HEK293T (cell line): ENCODE data around the gene CCDC9.

Experiments
- ARNT ChIP-seq: fragments of 450-650 bp; IDR thresholded peaks from 2 replicates; pipeline ENCODE4 v1.6.1; 2017; ENCODE audit warnings: mild to moderate bottlenecking
- BHLHE40 ChIP-seq: fragments of 450-650 bp; IDR thresholded peaks from 2 replicates; pipeline ENCODE4 v1.6.1; 2016; ENCODE audit warnings: mild to moderate bottlenecking, moderate library complexity, borderline replicate concordance
- CTBP1 ChIP-seq: fragments of 450-650 bp; IDR thresholded peaks from 2 replicates; pipeline ENCODE4 v1.6.1; 2016; ENCODE audit warnings: borderline replicate concordance
- FOXA1 ChIP-seq: fragments of 450-650 bp; IDR thresholded peaks from 2 replicates; pipeline ENCODE4 v1.6.1; 2016; ENCODE audit warnings: mild to moderate bottlenecking
- FOXK2 ChIP-seq: fragments of 450-650 bp; IDR thresholded peaks from 2 replicates; pipeline ENCODE4 v1.6.1; 2016; ENCODE audit warnings: mild to moderate bottlenecking
- FOXM1 ChIP-seq: fragments of 450-650 bp; IDR thresholded peaks from 2 replicates; pipeline ENCODE4 v1.6.1; 2017; ENCODE audit warnings: mild to moderate bottlenecking, borderline replicate concordance
- L3MBTL2 ChIP-seq: fragments of 450-650 bp; conservative IDR thresholded peaks from 2 replicates; pipeline ENCODE4 v1.6.1; 2016; ENCODE audit warnings: mild to moderate bottlenecking
- NFRKB ChIP-seq: fragments of 450-650 bp; IDR thresholded peaks from 2 replicates; pipeline ENCODE4 v1.6.1; 2016; ENCODE audit warnings: mild to moderate bottlenecking, moderate library complexity
- PKNOX1 ChIP-seq: fragments of 450-650 bp; IDR thresholded peaks from 2 replicates; pipeline ENCODE4 v1.6.1; 2016
- SP1 ChIP-seq: fragments of 450-650 bp; IDR thresholded peaks from 2 replicates; pipeline ENCODE4 v1.6.1; 2017
- SUZ12 ChIP-seq: fragments of 450-650 bp; IDR thresholded peaks from 2 replicates; pipeline ENCODE4 v1.6.1; 2016; ENCODE audit warnings: mild to moderate bottlenecking
- TARDBP ChIP-seq: fragments of 450-650 bp; IDR thresholded peaks from 2 replicates; pipeline ENCODE4 v1.6.1; 2016

GRCh38 chr19:47269596-47269995, 13.3 kb downstream of the CCDC9 start:
- no peak for TF ChIP-seq FOXA1
- no peak for TF ChIP-seq TARDBP
- no peak for TF ChIP-seq BHLHE40
- no peak for TF ChIP-seq CTBP1
- TF ChIP-seq L3MBTL2 = no peak
- no peak for TF ChIP-seq NFRKB
- TF ChIP-seq FOXM1 = no peak
- TF ChIP-seq FOXK2 = no peak
- no peak for TF ChIP-seq PKNOX1
- TF ChIP-seq SP1 = no peak
- no peak for TF ChIP-seq ARNT
- no peak for TF ChIP-seq SUZ12
